ENCODE results near the gene MAN1C1.

MAN1C1 gene

DNA sequence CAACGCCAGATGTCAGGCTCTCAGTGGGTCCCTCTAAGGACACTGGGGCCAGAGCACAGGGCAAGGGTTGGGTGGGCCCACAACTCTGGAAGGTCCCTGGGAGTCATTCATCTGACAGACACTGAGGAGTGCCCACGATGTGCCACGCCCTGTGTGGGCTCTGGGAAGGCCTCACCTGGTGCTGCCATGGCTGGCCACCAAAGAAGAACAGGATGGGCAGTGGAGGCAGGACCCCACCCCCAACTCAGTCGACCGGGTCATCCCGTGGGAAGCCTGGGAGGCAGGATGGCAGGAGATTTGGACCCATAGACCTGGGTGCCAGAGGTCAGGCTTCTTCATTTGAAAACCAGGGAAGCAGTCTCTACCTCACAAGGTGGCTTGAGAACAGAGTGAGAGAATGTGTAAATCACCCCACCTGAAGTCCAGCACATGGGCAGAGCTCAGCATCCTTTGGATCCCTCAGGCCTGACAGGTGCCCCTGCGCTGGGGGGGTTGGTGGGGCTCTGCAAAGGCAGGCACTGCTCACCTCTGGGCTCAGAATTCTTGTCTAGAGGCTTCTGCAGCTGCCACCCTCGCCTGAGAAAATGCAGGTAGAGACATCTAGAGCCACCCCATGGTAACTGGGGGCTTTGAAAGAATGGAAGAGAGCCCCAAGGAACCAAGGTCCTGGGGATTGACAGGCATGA lies 182.2 kb downstream of the MAN1C1 start:
- Mint-ChIP-seq H3K9me3 (no peaks in the 10 kb centered on the region), H3K4me1 (ENCODE audit: low read depth) (peaks cover 32% of the 10 kb centered on the region), H3K27ac (no peak overlapping the region), H3K27me3 (ENCODE audit: low read depth) (peaks cover 54% of the 10 kb centered on the region), H3K4me3 (peak overlapping the region; percentile 42), H3K36me3 (ENCODE audit: low read depth) (no peaks in the 10 kb centered on the region)
- DNase-seq (ENCODE audit: low spot score) = no peak

GRCh38 chr1:25799352-25799934 lies 182.9 kb downstream of the MAN1C1 start:
- peaks cover 49% of the 10 kb centered on the region for H3K27me3 Mint-ChIP-seq (ENCODE audit: low read depth)
- no peak overlapping the region for H3K27ac Mint-ChIP-seq
- peaks cover 36% of the 10 kb centered on the region for H3K4me1 Mint-ChIP-seq (ENCODE audit: low read depth)
- no peak for DNase-seq (ENCODE audit: low spot score)
- H3K9me3 Mint-ChIP-seq = no peaks in the 10 kb centered on the region
- peak overlapping the region; percentile 42 for H3K4me3 Mint-ChIP-seq
- no peaks in the 10 kb centered on the region for H3K36me3 Mint-ChIP-seq (ENCODE audit: low read depth)

DNA sequence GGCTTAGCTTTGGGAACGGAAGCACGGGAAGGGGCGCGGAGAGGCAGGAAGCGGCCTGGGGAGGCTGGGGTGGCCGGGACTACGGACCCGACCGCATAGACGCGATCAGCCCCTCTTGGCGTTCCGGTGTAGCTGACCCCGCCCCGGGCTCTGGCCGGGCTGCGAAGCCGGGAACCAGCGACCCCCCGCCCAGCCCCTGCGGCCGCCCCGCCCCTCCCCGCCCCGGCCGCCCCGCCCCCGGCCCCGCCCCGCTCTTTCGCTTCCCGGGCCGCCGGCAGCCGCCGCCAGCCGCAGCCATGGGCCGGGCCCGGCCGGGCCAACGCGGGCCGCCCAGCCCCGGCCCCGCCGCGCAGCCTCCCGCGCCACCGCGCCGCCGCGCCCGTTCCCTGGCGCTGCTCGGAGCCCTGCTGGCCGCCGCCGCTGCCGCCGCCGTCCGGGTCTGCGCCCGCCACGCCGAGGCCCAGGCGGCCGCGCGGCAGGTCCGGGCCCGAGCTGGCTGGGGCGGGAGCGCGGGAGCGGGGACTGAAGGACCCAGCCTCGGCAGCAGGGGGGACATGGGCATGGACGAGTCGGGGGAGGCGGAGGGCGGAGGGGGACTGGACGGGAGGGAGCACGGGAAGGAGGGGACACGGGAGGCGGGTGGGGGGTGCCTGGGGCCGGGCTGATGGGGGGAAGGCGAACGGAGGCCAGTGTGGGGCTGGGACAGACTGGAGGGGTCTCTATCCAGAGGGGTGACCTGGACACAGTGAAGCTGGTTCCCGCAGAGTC lies 183.5 kb downstream of the MAN1C1 start, which contains the start of gene SELENON:
SELENON (plus strand) TSS at position 259 of the 768 bp plus-strand sequence; CDS start at position 297, 38 bp downstream.
- Mint-ChIP-seq H3K9me3 (no peaks in the 10 kb centered on the region), H3K4me1 (ENCODE audit: low read depth) (peaks cover 36% of the 10 kb centered on the region), H3K4me3 (peak within 1 kb of the TSS; percentile 83), H3K36me3 (ENCODE audit: low read depth) (no peaks in the 10 kb centered on the region), H3K27me3 (ENCODE audit: low read depth) (peaks cover 47% of the 10 kb centered on the region), H3K27ac (peak within 1 kb of the TSS; percentile 15)
- no peak for DNase-seq (ENCODE audit: low spot score)

DNA sequence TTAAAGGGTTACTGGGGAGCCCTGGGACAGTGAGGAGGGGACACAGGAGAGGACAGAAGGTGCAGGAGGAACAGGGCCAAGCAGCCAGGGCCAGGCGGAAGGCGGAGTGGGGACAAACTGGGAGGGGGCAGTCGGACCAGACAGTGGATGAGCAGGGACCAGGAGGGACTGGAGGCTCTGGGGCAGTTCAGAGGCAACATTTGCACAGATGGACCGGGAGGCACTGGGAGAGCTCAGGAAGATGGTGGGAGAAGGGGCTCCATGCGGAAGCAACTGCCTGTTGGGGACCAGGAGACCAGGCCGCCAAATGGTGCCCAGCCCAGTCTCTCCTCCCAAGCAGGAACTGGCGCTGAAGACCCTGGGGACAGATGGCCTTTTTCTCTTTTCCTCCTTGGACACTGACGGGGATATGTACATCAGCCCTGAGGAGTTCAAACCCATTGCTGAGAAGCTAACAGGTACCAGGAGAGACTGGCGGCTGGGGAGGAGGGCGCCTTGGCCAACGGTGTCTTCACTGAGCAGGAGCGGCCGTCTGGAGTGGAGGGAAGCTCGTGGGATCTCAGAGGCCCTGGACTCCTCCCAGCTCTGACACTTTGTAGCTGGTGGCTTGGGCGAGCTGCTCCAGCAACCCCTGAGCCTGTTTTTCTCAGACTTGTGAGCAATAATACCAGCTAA lies 184.2 kb downstream of the MAN1C1 start:
- Mint-ChIP-seq H3K27me3 (ENCODE audit: low read depth) (peaks cover 44% of the 10 kb centered on the region), H3K4me3 (peak overlapping the region; percentile 83), H3K9me3 (no peaks in the 10 kb centered on the region), H3K4me1 (ENCODE audit: low read depth) (peaks cover 36% of the 10 kb centered on the region), H3K36me3 (ENCODE audit: low read depth) (no peaks in the 10 kb centered on the region), H3K27ac (peak overlapping the region; percentile 15)
- DNase-seq (ENCODE audit: low spot score) = no peak

GRCh38 chr1:25802915-25803314 lies 186.3 kb downstream of the MAN1C1 start:
- Mint-ChIP-seq H3K4me1 (ENCODE audit: low read depth) (peaks cover 22% of the 10 kb centered on the region), H3K27me3 (ENCODE audit: low read depth) (peaks cover 31% of the 10 kb centered on the region), H3K9me3 (no peaks in the 10 kb centered on the region), H3K36me3 (ENCODE audit: low read depth) (no peaks in the 10 kb centered on the region), H3K27ac (no peak overlapping the region), H3K4me3 (peak overlapping the region; percentile 9)
- peak; percentile 32 for DNase-seq (ENCODE audit: low spot score)

GRCh38 chr1:25803368-25803767 lies 186.8 kb downstream of the MAN1C1 start:
- Mint-ChIP-seq H3K27ac (no peak overlapping the region), H3K9me3 (no peaks in the 10 kb centered on the region), H3K4me1 (ENCODE audit: low read depth) (peaks cover 22% of the 10 kb centered on the region), H3K27me3 (ENCODE audit: low read depth) (peaks cover 31% of the 10 kb centered on the region), H3K4me3 (no peak overlapping the region), H3K36me3 (ENCODE audit: low read depth) (no peaks in the 10 kb centered on the region)
- no peak for DNase-seq (ENCODE audit: low spot score)

DNA sequence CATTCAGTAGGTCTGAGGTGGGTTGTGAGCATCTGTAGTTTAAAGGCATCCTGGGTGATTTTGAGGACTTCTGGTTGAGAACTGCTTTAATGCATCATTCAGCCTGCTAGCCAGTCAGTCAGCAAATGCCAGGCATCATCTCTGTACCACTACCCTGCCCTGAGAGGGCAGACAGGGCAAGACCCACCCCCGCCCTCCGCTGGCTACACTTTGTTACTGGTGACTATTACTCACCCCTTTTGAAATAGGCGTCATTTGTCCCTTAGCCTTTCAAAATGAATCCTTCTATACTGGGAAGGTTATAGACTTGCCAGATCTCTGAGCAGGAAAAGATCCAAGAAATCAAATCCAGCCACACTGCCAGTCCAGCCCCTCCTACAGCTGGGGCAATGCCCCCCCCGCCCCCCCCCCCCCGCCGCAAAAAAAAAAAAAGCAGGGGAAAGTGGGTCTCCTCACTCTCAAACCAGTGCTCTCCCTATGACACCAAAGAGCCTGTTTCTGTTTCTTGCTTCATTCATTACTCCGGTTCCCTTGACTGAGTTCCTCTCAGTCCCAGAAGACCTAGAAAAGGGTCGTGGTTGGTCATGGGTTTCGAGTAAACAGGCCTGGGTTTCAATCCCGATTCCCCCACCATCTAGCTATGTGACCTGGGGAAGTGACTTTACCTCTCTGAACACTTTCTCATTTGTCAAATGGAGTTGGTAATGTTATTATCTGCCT lies 187.8 kb downstream of the MAN1C1 start:
- H3K9me3 Mint-ChIP-seq = no peaks in the 10 kb centered on the region
- peaks cover 31% of the 10 kb centered on the region for H3K27me3 Mint-ChIP-seq (ENCODE audit: low read depth)
- peaks cover 20% of the 10 kb centered on the region for H3K4me1 Mint-ChIP-seq (ENCODE audit: low read depth)
- no peak overlapping the region for H3K27ac Mint-ChIP-seq
- no peaks in the 10 kb centered on the region for H3K36me3 Mint-ChIP-seq (ENCODE audit: low read depth)
- DNase-seq (ENCODE audit: low spot score) = no peak
- H3K4me3 Mint-ChIP-seq = no peak overlapping the region

- Mint-ChIP-seq H3K9me3 (no peaks in the 10 kb centered on the region), H3K27ac (no peak overlapping the region), H3K36me3 (ENCODE audit: low read depth) (no peaks in the 10 kb centered on the region), H3K27me3 (ENCODE audit: low read depth) (peaks cover 31% of the 10 kb centered on the region), H3K4me1 (ENCODE audit: low read depth) (peaks cover 20% of the 10 kb centered on the region), H3K4me3 (no peak overlapping the region)
- DNase-seq (ENCODE audit: low spot score) = no peak
These were observed 188.6 kb downstream of the MAN1C1 start for GRCh38 chr1:25804964-25805862.

- DNase-seq (ENCODE audit: low spot score) = no peak
- peaks cover 26% of the 10 kb centered on the region for H3K27me3 Mint-ChIP-seq (ENCODE audit: low read depth)
- no peak overlapping the region for H3K27ac Mint-ChIP-seq
- no peaks in the 10 kb centered on the region for H3K36me3 Mint-ChIP-seq (ENCODE audit: low read depth)
- no peaks in the 10 kb centered on the region for H3K9me3 Mint-ChIP-seq
- peaks cover 16% of the 10 kb centered on the region for H3K4me1 Mint-ChIP-seq (ENCODE audit: low read depth)
- no peak overlapping the region for H3K4me3 Mint-ChIP-seq
These were observed 189.3 kb downstream of the MAN1C1 start for GRCh38 chr1:25805863-25806225.

- Mint-ChIP-seq H3K27me3 (ENCODE audit: low read depth) (peaks cover 22% of the 10 kb centered on the region), H3K4me3 (no peak overlapping the region), H3K9me3 (no peaks in the 10 kb centered on the region), H3K4me1 (ENCODE audit: low read depth) (peaks cover 16% of the 10 kb centered on the region), H3K27ac (no peak overlapping the region), H3K36me3 (ENCODE audit: low read depth) (no peaks in the 10 kb centered on the region)
- no peak for DNase-seq (ENCODE audit: low spot score)
These were observed 189.8 kb downstream of the MAN1C1 start for GRCh38 chr1:25806418-25806817.

DNA sequence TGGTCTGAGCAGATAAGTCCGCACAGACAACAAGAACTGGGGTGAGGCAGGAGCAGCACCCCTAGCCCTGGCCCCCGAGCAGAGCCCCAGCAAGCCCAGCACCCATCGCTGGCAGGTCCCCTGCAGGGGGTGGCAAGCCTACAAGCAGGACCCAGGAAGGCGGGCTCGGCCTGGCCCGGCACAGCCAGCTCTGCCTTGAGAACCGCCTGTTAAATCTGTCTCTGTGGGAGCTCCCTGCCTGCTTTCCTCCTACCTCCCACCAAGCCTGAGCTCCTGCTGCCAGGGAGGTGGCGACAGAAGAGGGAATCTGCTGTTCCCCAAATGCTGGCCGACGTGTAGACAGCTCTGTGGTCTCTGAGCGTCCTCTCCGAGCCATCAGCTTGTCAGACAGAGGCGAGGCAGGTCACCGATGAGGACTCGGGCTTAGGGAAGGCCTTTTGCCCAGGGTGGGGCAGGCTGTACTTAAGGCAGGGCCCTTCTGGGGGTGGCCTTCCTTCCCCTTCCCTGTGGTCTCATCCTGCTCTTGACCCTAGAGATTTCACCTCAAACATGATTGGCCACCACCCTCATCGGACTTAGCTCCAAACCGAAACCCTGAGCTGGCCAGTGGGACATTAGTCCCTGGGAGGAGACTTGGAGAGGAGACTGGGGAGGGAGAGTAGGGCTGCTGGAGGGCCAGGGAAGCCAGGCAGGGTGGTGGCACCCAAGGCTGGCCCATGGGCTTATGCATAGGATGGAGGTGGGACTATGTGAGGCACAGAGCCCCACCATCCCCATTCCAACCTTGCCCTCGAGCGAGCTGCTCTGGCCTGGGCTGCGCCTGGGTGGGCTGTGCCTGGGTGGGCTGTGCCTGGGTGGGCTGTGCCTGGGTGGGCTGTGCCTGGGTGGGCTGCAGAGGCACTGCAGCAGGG lies 191.1 kb downstream of the MAN1C1 start:
- DNase-seq (ENCODE audit: low spot score) = no peak
- Mint-ChIP-seq H3K27me3 (ENCODE audit: low read depth) (peaks cover 13% of the 10 kb centered on the region), H3K9me3 (no peaks in the 10 kb centered on the region), H3K36me3 (ENCODE audit: low read depth) (no peaks in the 10 kb centered on the region), H3K4me3 (no peak overlapping the region), H3K4me1 (ENCODE audit: low read depth) (peaks cover 10% of the 10 kb centered on the region), H3K27ac (no peak overlapping the region)
